RWPE2 (cell line): ENCODE data around the gene SUPT6H.

Experiments used
- ATAC-seq: fragments of 200-7000 bp; cut with Tn5 transposase; 3 replicates; pipeline ENCODE4 v1.9.1; 2021; ENCODE audit warnings: low read depth
- DNase-seq: peaks from one replicate; pipeline ENCODE4 v3.0.0-alpha.2; 2020; ENCODE audit warnings: low spot score
- H3K27ac ChIP-seq: fragments of 450-650 bp; 2 replicates; pipeline ENCODE4 v1.5.1; 2017; ENCODE audit warnings: mild to moderate bottlenecking; ENCODE audit not compliant: poor library complexity, severe bottlenecking
- H3K27me3 ChIP-seq: fragments of 250-450 bp; sonication (Bioruptor Pico); 2 replicates; pipeline ENCODE4 v1.5.1; 2021; ENCODE audit warnings: mild to moderate bottlenecking, moderate library complexity; ENCODE audit not compliant: insufficient read depth, poor library complexity, severe bottlenecking
- H3K36me3 ChIP-seq: fragments of 250-450 bp; sonication (Bioruptor Pico); 2 replicates; pipeline ENCODE4 v1.5.1; 2020; ENCODE audit warnings: low read depth, mild to moderate bottlenecking, moderate library complexity
- H3K4me1 ChIP-seq: fragments of 250-450 bp; sonication (Bioruptor Pico); 2 replicates; pipeline ENCODE4 v1.5.1; 2021; ENCODE audit warnings: mild to moderate bottlenecking, moderate library complexity; ENCODE audit not compliant: insufficient read depth, poor library complexity, severe bottlenecking
- H3K4me3 ChIP-seq: fragments of 250-450 bp; sonication (Bioruptor Pico); 2 replicates; pipeline ENCODE4 v1.5.1; 2021; ENCODE audit warnings: mild to moderate bottlenecking, moderate library complexity; ENCODE audit not compliant: severe bottlenecking
- H3K9me3 ChIP-seq: fragments of 250-450 bp; sonication (Bioruptor Pico); 2 replicates; pipeline ENCODE4 v1.5.1; 2021; ENCODE audit warnings: mild to moderate bottlenecking, moderate library complexity; ENCODE audit not compliant: severe bottlenecking
- TF ChIP-seq, protein P1 (sequence below): fragments of 450-650 bp; IDR thresholded peaks from one replicate; pipeline ENCODE4 v1.5.1; 2017; ENCODE audit warnings: mild to moderate bottlenecking, moderate library complexity; ENCODE audit not compliant: poor library complexity, severe bottlenecking

Gene SUPT6H

DNA sequence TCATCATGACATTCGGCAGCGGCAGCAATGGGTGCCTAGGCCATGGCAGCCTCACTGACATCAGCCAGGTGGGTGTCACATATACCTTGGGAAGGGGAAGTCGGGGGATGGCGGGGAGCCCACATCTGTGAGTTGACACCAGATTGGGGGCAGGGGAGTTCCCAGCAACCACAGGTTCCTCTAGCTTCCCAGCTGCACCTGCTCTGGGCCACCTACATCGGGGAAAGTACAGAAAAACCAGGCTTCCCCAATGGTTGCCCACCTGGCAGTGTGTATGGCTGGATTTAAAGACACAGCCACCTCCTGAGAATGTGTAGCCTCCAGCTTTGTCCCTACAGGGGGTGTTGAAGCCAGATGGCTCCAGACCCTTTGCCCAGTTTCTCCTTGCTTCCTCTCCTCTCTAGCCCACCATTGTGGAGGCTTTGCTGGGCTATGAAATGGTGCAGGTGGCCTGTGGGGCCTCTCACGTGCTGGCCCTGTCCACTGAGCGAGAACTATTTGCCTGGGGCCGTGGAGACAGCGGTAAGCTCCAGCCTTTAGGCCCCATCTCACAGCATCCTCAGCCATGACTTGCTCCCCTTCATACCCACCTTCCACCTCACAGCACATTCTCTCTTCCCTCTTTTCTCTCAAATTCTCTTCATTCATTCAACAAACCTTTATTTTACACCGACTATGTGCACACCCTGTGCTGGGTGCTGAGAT, 76.8 kb downstream of the SUPT6H start:
- Histone ChIP-seq H3K27me3 (no peaks in the 10 kb centered on the region), H3K27ac (no peak overlapping the region), H3K4me1 (peaks cover 4% of the 10 kb centered on the region), H3K36me3 (no peaks in the 10 kb centered on the region), H3K9me3 (no peaks in the 10 kb centered on the region), H3K4me3 (no peak overlapping the region)
- DNase-seq (no peak), ATAC-seq (no peak)
- TF ChIP-seq, protein P1, sequence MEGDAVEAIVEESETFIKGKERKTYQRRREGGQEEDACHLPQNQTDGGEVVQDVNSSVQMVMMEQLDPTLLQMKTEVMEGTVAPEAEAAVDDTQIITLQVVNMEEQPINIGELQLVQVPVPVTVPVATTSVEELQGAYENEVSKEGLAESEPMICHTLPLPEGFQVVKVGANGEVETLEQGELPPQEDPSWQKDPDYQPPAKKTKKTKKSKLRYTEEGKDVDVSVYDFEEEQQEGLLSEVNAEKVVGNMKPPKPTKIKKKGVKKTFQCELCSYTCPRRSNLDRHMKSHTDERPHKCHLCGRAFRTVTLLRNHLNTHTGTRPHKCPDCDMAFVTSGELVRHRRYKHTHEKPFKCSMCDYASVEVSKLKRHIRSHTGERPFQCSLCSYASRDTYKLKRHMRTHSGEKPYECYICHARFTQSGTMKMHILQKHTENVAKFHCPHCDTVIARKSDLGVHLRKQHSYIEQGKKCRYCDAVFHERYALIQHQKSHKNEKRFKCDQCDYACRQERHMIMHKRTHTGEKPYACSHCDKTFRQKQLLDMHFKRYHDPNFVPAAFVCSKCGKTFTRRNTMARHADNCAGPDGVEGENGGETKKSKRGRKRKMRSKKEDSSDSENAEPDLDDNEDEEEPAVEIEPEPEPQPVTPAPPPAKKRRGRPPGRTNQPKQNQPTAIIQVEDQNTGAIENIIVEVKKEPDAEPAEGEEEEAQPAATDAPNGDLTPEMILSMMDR = no peak

DNA sequence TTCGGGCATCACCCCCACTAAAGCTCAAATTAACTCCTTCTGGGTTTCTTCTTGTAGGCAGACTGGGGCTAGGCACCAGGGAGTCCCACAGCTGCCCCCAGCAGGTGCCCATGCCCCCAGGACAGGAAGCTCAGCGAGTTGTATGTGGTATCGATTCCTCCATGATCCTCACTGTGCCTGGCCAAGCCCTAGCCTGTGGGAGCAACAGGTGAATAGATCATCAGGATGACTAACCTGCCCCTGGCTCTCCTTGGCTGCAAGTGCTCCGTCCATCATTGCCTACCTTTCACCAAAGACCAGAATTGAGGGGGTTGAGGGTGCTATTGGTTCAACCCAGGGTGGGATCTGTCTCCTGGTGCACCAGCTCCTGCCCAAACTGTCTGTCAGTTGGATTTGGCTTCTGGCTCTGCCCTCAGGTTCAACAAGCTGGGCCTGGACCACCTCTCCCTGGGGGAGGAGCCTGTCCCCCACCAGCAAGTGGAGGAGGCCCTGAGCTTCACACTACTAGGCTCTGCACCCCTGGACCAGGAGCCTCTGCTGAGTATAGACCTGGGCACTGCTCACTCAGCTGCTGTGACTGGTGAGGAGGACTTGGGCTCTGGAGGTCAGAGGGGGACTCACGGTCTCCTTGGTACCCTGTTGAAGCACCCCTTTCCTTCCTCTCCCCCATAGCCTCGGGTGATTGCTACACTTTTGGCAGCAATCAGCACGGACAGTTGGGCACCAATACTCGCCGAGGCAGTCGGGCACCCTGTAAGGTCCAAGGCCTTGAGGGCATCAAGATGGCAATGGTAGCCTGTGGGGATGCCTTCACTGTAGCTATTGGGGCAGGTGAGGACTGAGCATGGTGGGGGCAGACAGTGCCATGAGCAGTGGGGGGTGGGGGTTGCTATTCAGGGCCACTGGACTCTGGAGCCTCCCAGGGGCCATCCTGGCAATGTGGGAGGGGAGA, 78.7 kb downstream of the SUPT6H start:
- no peak for ATAC-seq
- TF ChIP-seq, protein P1 = no peak
- Histone ChIP-seq H3K27ac (no peak overlapping the region), H3K4me1 (peaks cover 4% of the 10 kb centered on the region), H3K4me3 (no peak overlapping the region), H3K36me3 (peaks cover 11% of the 10 kb centered on the region), H3K27me3 (no peaks in the 10 kb centered on the region), H3K9me3 (no peaks in the 10 kb centered on the region)
- DNase-seq = no peak

DNA sequence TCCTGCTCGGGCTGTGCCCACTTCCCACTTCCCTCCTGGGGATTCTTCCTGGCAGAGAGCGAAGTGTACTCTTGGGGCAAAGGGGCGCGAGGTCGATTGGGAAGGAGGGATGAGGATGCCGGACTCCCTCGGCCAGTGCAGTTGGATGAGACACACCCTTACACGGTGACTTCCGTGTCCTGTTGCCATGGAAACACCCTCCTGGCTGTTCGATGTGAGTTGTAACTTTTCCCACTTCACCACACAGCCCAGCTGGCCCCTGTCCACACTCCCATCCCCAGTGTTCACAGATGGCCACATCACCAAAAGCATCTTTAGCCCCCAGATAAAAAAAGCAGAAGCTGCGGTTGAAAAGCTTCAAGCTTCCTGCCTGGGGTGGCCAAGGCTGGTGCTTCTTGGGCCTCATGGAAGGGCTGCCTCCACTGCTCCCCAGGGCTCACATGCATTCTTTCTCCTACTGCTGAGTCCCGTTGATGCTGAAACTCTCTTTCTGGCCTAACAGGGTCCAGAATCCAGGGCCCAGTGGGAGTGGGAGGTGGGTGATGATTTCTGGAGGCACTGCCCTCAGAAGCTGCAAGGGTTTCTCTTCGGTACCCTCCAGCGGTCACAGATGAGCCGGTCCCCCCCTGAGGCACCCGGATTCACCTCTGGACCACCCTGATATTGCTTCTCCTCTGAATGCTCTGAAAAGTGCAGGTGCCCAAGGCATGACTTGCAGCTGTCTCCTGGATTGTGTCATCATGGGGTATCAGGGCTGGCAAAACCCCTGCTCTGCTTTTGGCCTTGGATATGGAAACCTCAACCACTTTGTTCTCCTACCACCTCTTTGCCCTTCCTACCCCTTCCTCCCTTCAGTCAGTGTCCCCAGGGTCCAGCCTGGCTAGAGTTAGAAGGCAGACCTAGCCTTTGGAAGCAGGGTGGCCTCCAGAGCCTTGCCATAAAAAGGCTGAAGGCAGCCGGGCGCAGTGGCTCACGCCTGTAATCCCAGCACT, 79.6 kb downstream of the SUPT6H start:
- H3K27me3 ChIP-seq = no peaks in the 10 kb centered on the region
- no peaks in the 10 kb centered on the region for H3K9me3 ChIP-seq
- TF ChIP-seq, protein P1 = no peak
- H3K4me3 ChIP-seq = no peak overlapping the region
- peak overlapping the region; percentile 95 for H3K27ac ChIP-seq
- DNase-seq = no peak
- peaks cover 21% of the 10 kb centered on the region for H3K36me3 ChIP-seq
- no peak for ATAC-seq
- peaks cover 10% of the 10 kb centered on the region for H3K4me1 ChIP-seq

DNA sequence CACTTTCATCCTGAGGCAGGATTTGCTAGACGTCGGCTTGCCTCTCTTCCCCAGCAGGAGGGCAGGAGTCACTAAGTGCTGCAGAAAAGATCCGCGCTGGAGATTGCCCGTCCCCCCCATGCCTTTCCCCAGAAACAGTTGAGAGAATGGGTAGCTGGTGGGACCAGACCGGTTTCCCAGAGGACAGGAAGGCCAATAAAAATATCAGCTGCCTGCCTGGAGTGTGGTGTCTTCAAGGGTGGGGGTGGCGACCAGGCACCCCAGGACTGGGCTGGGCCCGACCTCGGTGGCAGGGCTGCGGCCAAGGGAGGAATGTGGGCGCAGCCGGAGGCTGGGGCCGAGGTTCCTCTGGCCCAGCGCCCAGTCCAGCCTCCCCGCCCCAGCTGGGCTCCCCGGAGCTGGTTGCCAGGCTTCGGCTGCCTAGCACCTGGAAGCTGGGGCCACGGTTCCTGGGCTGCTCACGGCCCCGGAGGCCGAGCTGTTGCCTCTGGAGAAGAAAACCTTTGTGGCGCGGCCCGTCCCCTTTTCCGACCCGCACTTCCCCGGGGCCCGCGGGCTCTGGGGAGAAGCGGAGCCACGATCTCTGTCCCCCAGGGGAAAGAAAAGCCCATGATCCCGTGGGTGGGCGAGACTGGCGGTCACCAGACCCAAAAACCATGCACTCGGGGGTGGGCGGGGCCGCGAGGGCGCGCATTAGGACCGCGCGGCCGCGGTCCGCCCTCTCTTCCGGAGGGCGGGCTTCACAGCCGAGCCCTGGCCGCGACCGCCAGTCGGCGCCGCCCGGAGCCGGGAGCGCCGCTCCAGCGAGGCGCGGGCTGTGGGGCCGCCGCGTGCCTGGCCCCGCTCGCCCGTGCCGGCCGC, 81.5 kb downstream of the SUPT6H start, which contains the start of gene TRAF4:
Gene TRAF4, plus strand, starts transcription at position 769 of the 861 bp plus-strand sequence. CDS start 102 bp downstream, outside the sequence.
- peak within 1 kb of the TSS; percentile 95 for H3K27ac ChIP-seq
- no peaks in the 10 kb centered on the region for H3K9me3 ChIP-seq
- TF ChIP-seq, protein P1 = peak; percentile 31
- DNase-seq = no peak
- ATAC-seq = peak; percentile 45
- peaks cover 24% of the 10 kb centered on the region for H3K4me1 ChIP-seq
- peaks cover 39% of the 10 kb centered on the region for H3K36me3 ChIP-seq
- no peaks in the 10 kb centered on the region for H3K27me3 ChIP-seq
- peak within 1 kb of the TSS; percentile 65 for H3K4me3 ChIP-seq
